OCI-LY7 (cell line): ENCODE measurements around the gene PDHA2. TPM values are rescaled to one million over a fixed set of nuclear protein-coding genes. Genes with fewer than 3 reads are reported as not detected.
"Not testable (repeated sequence)": the region's sequence is repeated elsewhere in the genome, so short reads cannot be mapped to it uniquely, and the experiment has no call there.

Experiments
- BruUV-seq: library from RNA; stranded (reverse); fragments of 400-500 nt; replicated peaks from 2 replicates; lab custom pipeline; 2021; lab: Mats Ljungman, UMichigan
- CTCF ChIA-PET: fragments of 300-600 bp; sonication (Branson Sonifier 250); formaldehyde crosslinking; loops from one replicate; lab custom pipeline; 2022; ENCODE audit warnings: antibody characterized with exemption; ENCODE audit not compliant: unreplicated experiment; lab: Charles Lee
- POLR2A ChIA-PET: fragments of 300-600 bp; sonication (Branson Sonifier 250); formaldehyde crosslinking; loops from one replicate; lab custom pipeline; 2022; ENCODE audit warnings: antibody characterized with exemption; lab: Charles Lee
- DNase-seq: peaks from one replicate; pipeline ENCODE4 v3.0.0-alpha.2; 2015; ENCODE audit warnings: low spot score
- H2AFZ ChIP-seq: fragments of 200-600 bp; sonication (generic), shearing (Covaris generic); 2 replicates; pipeline ENCODE4 v1.6.1; 2014; ENCODE audit warnings: mild to moderate bottlenecking, antibody characterized with exemption, low read length, moderate library complexity
- H3K27ac ChIP-seq: fragments of 200-600 bp; sonication (generic); 2 replicates; pipeline ENCODE4 v1.5.1; 2014; ENCODE audit warnings: mixed run types, low read depth, mild to moderate bottlenecking, moderate library complexity, low read length, inconsistent platforms; ENCODE audit not compliant: poor library complexity, severe bottlenecking
- H3K36me3 ChIP-seq: fragments of 200-600 bp; sonication (generic); 2 replicates; pipeline ENCODE4 v1.6.1; 2014; ENCODE audit warnings: mild to moderate bottlenecking, antibody characterized with exemption, low read length, moderate library complexity, mixed read lengths; ENCODE audit not compliant: insufficient read depth
- H3K4me1 ChIP-seq: fragments of 200-600 bp; sonication (generic); 2 replicates; pipeline ENCODE4 v1.5.1; 2014; ENCODE audit warnings: mild to moderate bottlenecking, low read length; ENCODE audit not compliant: insufficient read depth, poor library complexity, severe bottlenecking
- H3K4me2 ChIP-seq: fragments of 200-600 bp; sonication (generic); 2 replicates; pipeline ENCODE4 v1.6.1; 2014; ENCODE audit warnings: mild to moderate bottlenecking, low read length
- H3K4me3 ChIP-seq: fragments of 200-600 bp; sonication (generic); 2 replicates; pipeline ENCODE4 v1.5.1; 2014; ENCODE audit warnings: mild to moderate bottlenecking, low read depth, low read length; ENCODE audit not compliant: poor library complexity, severe bottlenecking
- H3K79me2 ChIP-seq: fragments of 200-600 bp; sonication (generic); 2 replicates; pipeline ENCODE4 v1.6.1; 2016; ENCODE audit warnings: low read depth, mild to moderate bottlenecking, low read length, moderate library complexity, mixed read lengths; ENCODE audit not compliant: insufficient read depth
- H3K9me2 ChIP-seq: fragments of 200-600 bp; sonication (generic); 2 replicates; pipeline ENCODE4 v1.6.1; 2016; ENCODE audit warnings: mild to moderate bottlenecking, low read length, mixed read lengths; ENCODE audit not compliant: insufficient read depth
- H3K9me3 ChIP-seq: fragments of 200-600 bp; sonication (generic); 2 replicates; pipeline ENCODE4 v1.6.1; 2014; ENCODE audit warnings: mild to moderate bottlenecking, mixed run types, low read length, mixed read lengths
- H4K20me1 ChIP-seq: fragments of 200-600 bp; sonication (generic); 2 replicates; pipeline ENCODE4 v1.6.1; 2014; ENCODE audit warnings: mild to moderate bottlenecking, antibody characterized with exemption, low read length, moderate library complexity, mixed read lengths; ENCODE audit not compliant: insufficient read depth
- CTCF ChIP-seq: fragments of 200-600 bp; sonication (generic); conservative IDR thresholded peaks from 2 replicates; pipeline ENCODE4 v1.5.1; 2014; ENCODE audit warnings: mild to moderate bottlenecking, antibody characterized with exemption, low read length, moderate library complexity, mixed read lengths
- EZH2phosphoT487 ChIP-seq: fragments of 200-600 bp; sonication (generic); IDR thresholded peaks from 2 replicates; pipeline ENCODE4 v1.6.1; 2018; ENCODE audit warnings: low read depth, borderline replicate concordance, mild to moderate bottlenecking, mixed run types, antibody characterized with exemption, low read length, moderate library complexity, mixed read lengths
- intact Hi-C: fragments of 100-400 bp; cut with micrococcal nuclease; formaldehyde crosslinking; loops from one replicate; pipeline ENCODE4 v1.10.0; 2022; ENCODE audit not compliant: unreplicated experiment
- total RNA-seq, 2 experiments: library from RNA; depleted of rRNA in 1 of 2; stranded (reverse); fragments of >200 nt in 1 of 2; shearing (Covaris generic) in 1 of 2; gene quantifications; 2 replicates each; pipeline ENCODE4 v1.2.3, GENCODE V29; 2014 to 2022

Gene PDHA2
- total RNA-seq, 2 experiments from 2014 or later, result not detected

GRCh38 chr4:95850161-95850560 is 10.3 kb downstream of the PDHA2 start:
- no peak for DNase-seq
- no peaks in the 10 kb centered on the region for H4K20me1 ChIP-seq
- H3K27ac ChIP-seq, result no peak overlapping the region
- no peak for TF ChIP-seq CTCF
- no peak for TF ChIP-seq EZH2phosphoT487
- H3K36me3 ChIP-seq, result no peaks in the 10 kb centered on the region
- H3K4me1 ChIP-seq, result no peaks in the 10 kb centered on the region
- ChIA-PET CTCF (no interaction called here), POLR2A (no interaction called here)
- H3K9me3 ChIP-seq, result no peaks in the 10 kb centered on the region
- no peaks in the 10 kb centered on the region for H3K9me2 ChIP-seq
- intact Hi-C loops, result no loop called here
- H3K79me2 ChIP-seq, result no peaks in the 10 kb centered on the region
- no peak overlapping the region for H3K4me2 ChIP-seq
- H3K4me3 ChIP-seq, result no peak overlapping the region
- no peak overlapping the region for H2AFZ ChIP-seq
- BruUV-seq, result no TSS peak

- Histone ChIP-seq H3K79me2 (no peaks in the 10 kb centered on the region), H3K27ac (no peak overlapping the region), H3K36me3 (no peaks in the 10 kb centered on the region), H4K20me1 (no peaks in the 10 kb centered on the region), H3K4me3 (no peak overlapping the region), H3K4me2 (no peak overlapping the region), H2AFZ (no peak overlapping the region), H3K9me3 (no peaks in the 10 kb centered on the region), H3K4me1 (no peaks in the 10 kb centered on the region), H3K9me2 (no peaks in the 10 kb centered on the region)
- intact Hi-C loops, result no loop called here
- no TSS peak for BruUV-seq
- POLR2A ChIA-PET, result no interaction called here
- DNase-seq, result no peak
- CTCF ChIA-PET, result no interaction called here
- TF ChIP-seq EZH2phosphoT487 (no peak), CTCF (no peak)
Measured at GRCh38 chr4:95857761-95858160, 17.9 kb downstream of the PDHA2 start.

GRCh38 chr4:95867919-95868318 is 28.0 kb downstream of the PDHA2 start:
- POLR2A ChIA-PET, result interaction anchor here (0.6 kb wide), 1 partner anchor 136 kb away, joined by 3 read pairs; no protein-coding TSS in a partner anchor
- BruUV-seq, result no TSS peak
- TF ChIP-seq EZH2phosphoT487, result no peak
- TF ChIP-seq CTCF, result no peak
- intact Hi-C loops, result no loop called here
- Histone ChIP-seq H2AFZ (no peak overlapping the region), H3K79me2 (no peaks in the 10 kb centered on the region), H3K4me1 (no peaks in the 10 kb centered on the region), H4K20me1 (no peaks in the 10 kb centered on the region), H3K9me2 (no peaks in the 10 kb centered on the region), H3K9me3 (peaks cover 20% of the 10 kb centered on the region; the same call in 1 of the 2 replicates), H3K36me3 (no peaks in the 10 kb centered on the region), H3K4me2 (no peak overlapping the region), H3K4me3 (no peak overlapping the region), H3K27ac (no peak overlapping the region)
- CTCF ChIA-PET, result no interaction called here
- peak; percentile 49 for DNase-seq

- BruUV-seq, intact Hi-C loops, DNase-seq, H3K27ac ChIP-seq, POLR2A ChIA-PET, H3K4me1 ChIP-seq, H3K4me2 ChIP-seq, H4K20me1 ChIP-seq, H3K4me3 ChIP-seq, CTCF ChIA-PET, H2AFZ ChIP-seq, H3K9me2 ChIP-seq, H3K79me2 ChIP-seq, H3K36me3 ChIP-seq: not testable (repeated sequence)
- peaks cover 20% of the 10 kb centered on the region; the same call in 1 of the 2 replicates for H3K9me3 ChIP-seq
Measured at GRCh38 chr4:95869414-95869813, 29.5 kb downstream of the PDHA2 start.
